T-cell (primary cell): ENCODE results near the gene EID2B. TPM values are rescaled to one million over a fixed set of nuclear protein-coding genes. Genes with fewer than 3 reads are reported as not detected.

ENCODE experiments used
- total RNA-seq, 35 experiments: library from RNA in 6 of 35; stranded (reverse) in 6 of 35; fragments of 120-200 nt in 1 of 35; gene quantifications; one replicate each; pipeline versions ENCODE4 v1.2.1 to v1.2.4 and lab custom pipeline; 2013 to 2026

EID2B gene
- total RNA-seq, 5 donors from 2014 or later (not counting 1 experiment from before 2014, with no cell fraction given) = 4.1 to 6.3 (median 5.8) TPM

Other genes starting within 250 kb of the EID2B start
- under 1 TPM in 1 of 5 donors, not detected in 4; 0.49 TPM for gene IFNL1, start 236.4 kb downstream of the EID2B start, total RNA-seq
- gene LRFN1, start 212.0 kb downstream of the EID2B start, total RNA-seq = 10 to 100 TPM in 2 of 5 donors, 1 to 10 TPM in 3; 3.5 to 10.9 (median 8.7) TPM
- 100 to 1,000 TPM; 337 to 427 (median 397) TPM for gene GMFG, start 196.8 kb downstream of the EID2B start, total RNA-seq
- 10 to 100 TPM; 59.4 to 72.3 (median 62.0) TPM for gene SAMD4B, start 190.4 kb downstream of the EID2B start, total RNA-seq
- 10 to 100 TPM; 43.0 to 96.1 (median 45.9) TPM for gene PAF1, start 141.7 kb downstream of the EID2B start, total RNA-seq
- 10 to 100 TPM; 42.0 to 48.7 (median 47.0) TPM for gene MED29, start 141.5 kb downstream of the EID2B start, total RNA-seq
- gene ZFP36, start 126.0 kb downstream of the EID2B start, total RNA-seq = 1,000 to 10,000 TPM in 1 of 5 donors, 100 to 1,000 TPM in 4; 208 to 1,013 (median 233) TPM
- gene PLEKHG2, start 120.2 kb downstream of the EID2B start, total RNA-seq = 10 to 100 TPM; 25.2 to 88.1 (median 36.7) TPM
- 1,000 to 10,000 TPM; 3,669 to 4,521 (median 4,268) TPM for gene RPS16, start 96.9 kb downstream of the EID2B start, total RNA-seq
- 100 to 1,000 TPM; 180 to 301 (median 194) TPM for gene SUPT5H, start 87.3 kb downstream of the EID2B start, total RNA-seq
- 10 to 100 TPM; 50.5 to 53.7 (median 53.0) TPM for gene TIMM50, start 52.0 kb downstream of the EID2B start, total RNA-seq
- gene DLL3, start 33.9 kb downstream of the EID2B start, total RNA-seq = under 1 TPM in 2 of 5 donors, not detected in 3; 0.16 to 0.20 TPM
- gene SELENOV, start 17.7 kb downstream of the EID2B start, total RNA-seq = not detected
- 10 to 100 TPM; 14.4 to 21.9 (median 19.8) TPM for gene EID2, start 7.3 kb upstream of the EID2B start, total RNA-seq
- not detected for gene LGALS13, start 69.7 kb upstream of the EID2B start, total RNA-seq
- not detected for gene LGALS16, start 123.1 kb upstream of the EID2B start, total RNA-seq
- 1 to 10 TPM in 1 of 5 donors, under 1 TPM in 1, not detected in 3; 0.49 to 1.2 TPM for gene LGALS14, start 171.6 kb upstream of the EID2B start, total RNA-seq
- 1 to 10 TPM in 3 of 5 donors, under 1 TPM in 1, not detected in 1; 0.72 to 2.8 (median 1.4) TPM for gene CLC, start 205.2 kb upstream of the EID2B start, total RNA-seq
- gene LEUTX, start 246.0 kb upstream of the EID2B start, total RNA-seq = not detected